ENCODE data around the gene RAB11FIP3.

- TF ChIP-seq CTCF (IDR thresholded peaks at IDR 0.05; ENCODE audit: low read depth, low read length, poor library complexity, severe bottlenecking) (no peak), EZH2phosphoT487 (IDR thresholded peaks at IDR 0.05; ENCODE audit: borderline replicate concordance, low read length) (no peak)
Observed at GRCh38 chr16:503150-504071, 78.0 kb downstream of the RAB11FIP3 start.
